Transverse colon (tissue), 4 donors: ENCODE data around the gene GJA8. TPM values are rescaled to one million over a fixed set of nuclear protein-coding genes. Genes with fewer than 3 reads are reported as not detected.

Experiments
- DNase-seq: peaks from one replicate; pipeline ENCODE4 v3.0.0-alpha.2; 2019
- H3K27ac ChIP-seq, 4 donors: fragments of 200-600 bp; sonication (generic); 2 replicates each; pipeline ENCODE4 v1.5.1; 2016 to 2018; ENCODE audit warnings: inconsistent platforms in 4 of 4
- H3K27me3 ChIP-seq: fragments of 200-600 bp; sonication (generic); 2 replicates; pipeline ENCODE4 v1.5.1; 2017; ENCODE audit warnings: inconsistent platforms
- H3K36me3 ChIP-seq, 4 donors: fragments of 200-600 bp; sonication (generic); 2 replicates each; pipeline ENCODE4 v1.5.1; 2017 to 2019; ENCODE audit warnings: inconsistent platforms in 4 of 4
- H3K4me1 ChIP-seq, 4 donors: fragments of 200-600 bp; sonication (generic); 2 replicates each; pipeline ENCODE4 v1.5.1; 2017 to 2020; ENCODE audit warnings: inconsistent platforms in 4 of 4
- H3K4me3 ChIP-seq, 4 donors: fragments of 200-600 bp; sonication (generic); 1 replicate in 1 of 4; 2 replicates in 3 of 4; pipeline versions ENCODE4 v1.5.1 to v1.6.1; 2017 to 2019; ENCODE audit warnings: inconsistent platforms in 4 of 4
- H3K9me3 ChIP-seq, 2 donors: fragments of 200-600 bp; sonication (generic); 2 replicates each; pipeline ENCODE4 v1.5.1; 2017 to 2019; ENCODE audit warnings: inconsistent platforms in 2 of 2
- EP300 ChIP-seq: sonication (generic); formaldehyde crosslinking; IDR thresholded peaks from one replicate; pipeline ENCODE4 v1.6.1; 2017; ENCODE audit warnings: antibody characterized with exemption, low read depth
- POLR2A ChIP-seq: fragments of 450-650 bp; IDR thresholded peaks from one replicate; pipeline ENCODE4 v1.6.1; 2016; ENCODE audit warnings: antibody characterized with exemption, mild to moderate bottlenecking, moderate library complexity
- POLR2AphosphoS5 ChIP-seq, 3 donors: sonication (generic); formaldehyde crosslinking; IDR thresholded peaks; one replicate each; pipeline ENCODE4 v1.6.1; 2016; ENCODE audit warnings: antibody characterized with exemption in 3 of 3
- WGBS, 2 donors: methylation state at CpG; one replicate each; pipeline ENCODE4 v1.1.5; 2018; ENCODE audit warnings: low coverage in 1 of 2; 5-methylcytosine and 5-hydroxymethylcytosine counted together
- in situ Hi-C, 4 donors: fragments of 200-750 bp; cut with MboI; loops; one replicate each; pipeline versions ENCODE4 v1.15.0 to v1.15.1; 2017; ENCODE audit warnings: low sequenced_read_pairs in 3 of 4, low pct_ligation_motif_present in 1 of 4, low pct_unique_long_range_greater_than_20kb in 1 of 4
- intact Hi-C: fragments of 100-400 bp; cut with DNase I; formaldehyde crosslinking; loops from one replicate; pipeline ENCODE4 v1.15.1; 2023; ENCODE audit warnings: low total_unique reads
- total RNA-seq, 4 donors: library from RNA; depleted of rRNA; stranded (reverse); fragments of >200 nt; gene quantifications; one replicate each; pipeline ENCODE4 v1.1.0, GENCODE V29; 2016
- TF ChIP-seq, protein P1 (sequence below), 5 experiments: fragments of 200-600 bp in 3 of 5; fragments of 450-650 bp in 2 of 5; sonication (generic) in 3 of 5; IDR thresholded peaks; 1 replicate in 2 of 5; 2 replicates in 3 of 5; pipeline ENCODE4 v1.5.1; 2016 to 2017; ENCODE audit warnings: antibody characterized with exemption in 5 of 5, inconsistent platforms in 3 of 5, mild to moderate bottlenecking in 2 of 5, moderate library complexity in 1 of 5

Gene GJA8
- total RNA-seq, 4 donors from 2014 or later, result not detected

DNA sequence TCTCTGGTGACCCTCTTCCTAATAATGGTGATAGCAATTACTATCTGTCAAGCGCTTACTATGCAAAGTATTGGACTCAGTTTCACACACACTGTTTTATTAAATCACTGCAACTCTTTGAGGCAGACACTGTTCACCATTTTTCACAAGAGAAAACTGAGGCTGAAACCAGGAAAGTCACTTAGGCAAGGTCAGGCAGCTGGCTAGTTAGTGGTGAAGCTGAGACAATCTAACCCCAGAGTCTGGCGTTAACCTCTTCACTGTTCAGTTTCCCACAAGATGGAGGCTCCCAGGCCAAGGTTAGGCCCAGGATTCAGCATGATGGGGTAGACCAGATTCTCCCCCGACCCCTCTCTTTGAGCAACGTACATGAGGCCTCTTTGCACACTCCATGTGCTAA, 4.8 kb upstream of the GJA8 start:
- no peak for DNase-seq
- whole genome bisulfite sequencing, 2 donors, result 64 to 71% methylated on average over 1 to 4 of the region's 4 CpGs
- Histone ChIP-seq H3K27me3 (no peaks in the 10 kb centered on the region), H3K36me3 (no peaks in the 10 kb centered on the region), H3K4me1 (no peaks in the 10 kb centered on the region), H3K27ac (no peak overlapping the region), H3K4me3 (no peak overlapping the region), H3K9me3 (no peaks in the 10 kb centered on the region)
- intact Hi-C loops, result no loop called here
- in situ Hi-C loops, result loop anchor here in 3 of 4 donors (10.0 to 25.0 kb wide), 5 partner anchors 185 to 410 kb away; no protein-coding TSS in a partner anchor
- TF ChIP-seq POLR2A (no peak), EP300 (no peak)
- TF ChIP-seq, protein P1, sequence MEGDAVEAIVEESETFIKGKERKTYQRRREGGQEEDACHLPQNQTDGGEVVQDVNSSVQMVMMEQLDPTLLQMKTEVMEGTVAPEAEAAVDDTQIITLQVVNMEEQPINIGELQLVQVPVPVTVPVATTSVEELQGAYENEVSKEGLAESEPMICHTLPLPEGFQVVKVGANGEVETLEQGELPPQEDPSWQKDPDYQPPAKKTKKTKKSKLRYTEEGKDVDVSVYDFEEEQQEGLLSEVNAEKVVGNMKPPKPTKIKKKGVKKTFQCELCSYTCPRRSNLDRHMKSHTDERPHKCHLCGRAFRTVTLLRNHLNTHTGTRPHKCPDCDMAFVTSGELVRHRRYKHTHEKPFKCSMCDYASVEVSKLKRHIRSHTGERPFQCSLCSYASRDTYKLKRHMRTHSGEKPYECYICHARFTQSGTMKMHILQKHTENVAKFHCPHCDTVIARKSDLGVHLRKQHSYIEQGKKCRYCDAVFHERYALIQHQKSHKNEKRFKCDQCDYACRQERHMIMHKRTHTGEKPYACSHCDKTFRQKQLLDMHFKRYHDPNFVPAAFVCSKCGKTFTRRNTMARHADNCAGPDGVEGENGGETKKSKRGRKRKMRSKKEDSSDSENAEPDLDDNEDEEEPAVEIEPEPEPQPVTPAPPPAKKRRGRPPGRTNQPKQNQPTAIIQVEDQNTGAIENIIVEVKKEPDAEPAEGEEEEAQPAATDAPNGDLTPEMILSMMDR (IDR thresholded peaks at IDR 0.05), result no peak

DNA sequence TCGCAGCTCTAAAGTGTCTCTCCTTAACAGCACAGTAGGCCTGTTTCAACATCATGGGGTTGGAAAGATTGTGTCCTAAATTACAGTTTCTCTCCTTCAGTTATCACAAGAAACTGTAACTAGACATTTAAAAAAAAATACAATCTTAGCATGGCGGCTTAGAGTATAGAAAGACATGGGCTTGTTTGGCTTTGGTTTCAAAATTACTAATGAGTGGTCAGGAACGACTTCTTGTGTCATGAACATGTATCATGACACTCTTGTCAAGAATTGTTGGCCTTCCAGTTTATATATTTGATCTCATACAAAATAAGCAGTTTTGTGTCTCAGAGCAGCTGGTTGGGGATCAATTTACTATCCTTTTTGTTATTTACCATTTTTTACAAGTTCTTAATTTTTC, 2.1 kb downstream of the GJA8 start:
- TF ChIP-seq POLR2A (no peak), EP300 (no peak), POLR2AphosphoS5 (IDR thresholded peaks at IDR 0.05) (no peak)
- TF ChIP-seq, protein P1 (IDR thresholded peaks at IDR 0.05), result no peak
- Histone ChIP-seq H3K4me3 (no peak overlapping the region), H3K27ac (no peak overlapping the region), H3K27me3 (no peaks in the 10 kb centered on the region), H3K9me3 (no peaks in the 10 kb centered on the region), H3K36me3 (no peaks in the 10 kb centered on the region), H3K4me1 (no peaks in the 10 kb centered on the region)
- in situ Hi-C loops, result no loop called here
- whole genome bisulfite sequencing, 2 donors, result 72 to 73% methylated on average over 2 to 3 of the region's 3 CpGs
- intact Hi-C loops, result no loop called here
- DNase-seq, result no peak

DNA sequence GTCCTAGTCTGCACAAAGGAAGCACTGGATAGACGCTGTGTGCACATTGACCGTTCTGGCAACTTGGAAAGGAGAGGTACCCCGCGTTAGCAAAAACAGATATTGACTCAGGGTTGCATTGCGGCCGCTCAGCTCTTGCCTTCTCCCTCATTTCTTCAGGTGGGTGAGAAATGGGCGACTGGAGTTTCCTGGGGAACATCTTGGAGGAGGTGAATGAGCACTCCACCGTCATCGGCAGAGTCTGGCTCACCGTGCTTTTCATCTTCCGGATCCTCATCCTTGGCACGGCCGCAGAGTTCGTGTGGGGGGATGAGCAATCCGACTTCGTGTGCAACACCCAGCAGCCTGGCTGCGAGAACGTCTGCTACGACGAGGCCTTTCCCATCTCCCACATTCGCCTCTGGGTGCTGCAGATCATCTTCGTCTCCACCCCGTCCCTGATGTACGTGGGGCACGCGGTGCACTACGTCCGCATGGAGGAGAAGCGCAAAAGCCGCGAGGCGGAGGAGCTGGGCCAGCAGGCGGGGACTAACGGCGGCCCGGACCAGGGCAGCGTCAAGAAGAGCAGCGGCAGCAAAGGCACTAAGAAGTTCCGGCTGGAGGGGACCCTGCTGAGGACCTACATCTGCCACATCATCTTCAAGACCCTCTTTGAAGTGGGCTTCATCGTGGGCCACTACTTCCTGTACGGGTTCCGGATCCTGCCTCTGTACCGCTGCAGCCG, 5.4 kb downstream of the GJA8 start:
- DNase-seq, result no peak

DNA sequence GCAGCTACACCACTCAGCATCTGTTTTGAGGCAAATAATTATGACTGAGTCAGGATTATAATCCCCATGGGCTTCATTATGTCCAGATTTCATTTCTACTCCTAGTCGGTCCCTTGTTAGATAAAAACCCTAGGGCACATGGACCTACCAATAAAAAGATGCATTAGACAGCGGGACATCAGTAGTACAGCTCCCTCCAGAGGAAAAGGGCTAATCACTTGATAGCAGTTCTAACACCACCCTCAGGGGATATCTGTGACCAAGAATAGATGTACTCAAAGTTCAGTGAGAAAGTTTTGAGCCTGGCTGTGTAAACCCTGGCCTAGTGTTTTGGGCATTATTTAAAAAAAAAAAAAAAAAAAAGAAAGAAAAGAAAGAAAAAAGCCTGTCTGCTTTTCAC, 10.0 kb downstream of the GJA8 start:
- H3K36me3 ChIP-seq, result no peaks in the 10 kb centered on the region
- H3K27me3 ChIP-seq, result peaks cover 21% of the 10 kb centered on the region
- intact Hi-C loops (no loop called here), in situ Hi-C loops (no loop called here)
- no peaks in the 10 kb centered on the region for H3K4me1 ChIP-seq
- H3K27ac ChIP-seq, result no peak overlapping the region
- 95 to 100% methylated on average over 1 to 2 of the region's 2 CpGs for WGBS, 2 donors
- H3K4me3 ChIP-seq, result no peak overlapping the region
- H3K9me3 ChIP-seq, result no peaks in the 10 kb centered on the region
- TF ChIP-seq POLR2AphosphoS5 (IDR thresholded peaks at IDR 0.05) (no peak), POLR2A (no peak), EP300 (no peak)
- TF ChIP-seq, protein P1 (IDR thresholded peaks at IDR 0.05), result no peak
- DNase-seq, result no peak

More for the DNA sequence above, 5.4 kb downstream of the GJA8 start:
- in situ Hi-C loops, result no loop called here
- H3K9me3 ChIP-seq, result no peaks in the 10 kb centered on the region
- H3K36me3 ChIP-seq, result no peaks in the 10 kb centered on the region
- H3K4me3 ChIP-seq, result no peak overlapping the region
- H3K27ac ChIP-seq, result no peak overlapping the region
- TF ChIP-seq POLR2A (no peak), POLR2AphosphoS5 (IDR thresholded peaks at IDR 0.05) (no peak), EP300 (no peak)
- TF ChIP-seq, protein P1 (IDR thresholded peaks at IDR 0.05), result no peak
- intact Hi-C loops, result no loop called here
- 95 to 100% methylated on average over 3 to 44 of the region's 44 CpGs for WGBS, 2 donors
- no peaks in the 10 kb centered on the region for H3K4me1 ChIP-seq
- H3K27me3 ChIP-seq, result no peaks in the 10 kb centered on the region
